Loucy (cell line): ENCODE results near the gene VIL1.

Source experiments
- H2AFZ ChIP-seq: fragments of 200-600 bp; sonication (generic); 2 replicates; pipeline ENCODE4 v1.6.0; 2016; ENCODE audit warnings: antibody characterized with exemption, mild to moderate bottlenecking, low read length, moderate library complexity
- H3F3A ChIP-seq: fragments of 200-600 bp; 2 replicates; pipeline ENCODE4 v1.6.0; 2016; ENCODE audit warnings: antibody characterized with exemption, low read depth, mild to moderate bottlenecking
- H3K27me3 ChIP-seq: fragments of 200-600 bp; sonication (generic); 2 replicates; pipeline ENCODE4 v1.6.1; 2014; ENCODE audit warnings: low read length, mild to moderate bottlenecking; ENCODE audit not compliant: insufficient read depth, poor library complexity, severe bottlenecking
- H3K36me3 ChIP-seq: fragments of 200-600 bp; sonication (generic); 2 replicates; pipeline ENCODE4 v1.6.1; 2016; ENCODE audit warnings: low read length; ENCODE audit not compliant: insufficient read depth
- H3K4me1 ChIP-seq: fragments of 200-600 bp; sonication (generic); 2 replicates; pipeline ENCODE4 v1.5.1; 2014; ENCODE audit warnings: low read length, mild to moderate bottlenecking; ENCODE audit not compliant: insufficient read depth, poor library complexity, severe bottlenecking
- H3K4me2 ChIP-seq: fragments of 200-600 bp; sonication (generic); 2 replicates; pipeline ENCODE4 v1.6.0; 2014; ENCODE audit warnings: antibody characterized with exemption, low read length, low read depth, mild to moderate bottlenecking; ENCODE audit not compliant: poor library complexity, severe bottlenecking
- H3K4me3 ChIP-seq: fragments of 200-600 bp; sonication (generic); 2 replicates; pipeline ENCODE4 v1.5.1; 2014; ENCODE audit warnings: low read length, mild to moderate bottlenecking, mixed read lengths; ENCODE audit not compliant: poor library complexity, severe bottlenecking
- H3K79me2 ChIP-seq: fragments of 200-600 bp; sonication (generic); 2 replicates; pipeline ENCODE4 v1.6.1; 2014; ENCODE audit warnings: low read length; ENCODE audit not compliant: insufficient read depth
- H3K9ac ChIP-seq: fragments of 200-600 bp; sonication (generic); 2 replicates; pipeline ENCODE4 v1.6.0; 2014; ENCODE audit warnings: mild to moderate bottlenecking, low read depth, low read length, moderate library complexity; ENCODE audit not compliant: poor library complexity, severe bottlenecking
- H3K9me2 ChIP-seq: fragments of 200-600 bp; sonication (generic); replicated peaks from 2 replicates; pipeline ENCODE4 v1.6.1; 2016; ENCODE audit warnings: low read depth, low read length, mixed read lengths
- H3K9me3 ChIP-seq: fragments of 200-600 bp; sonication (generic); 2 replicates; pipeline ENCODE4 v1.6.1; 2014; ENCODE audit warnings: mild to moderate bottlenecking, antibody characterized with exemption, low read length, low read depth; ENCODE audit not compliant: insufficient read depth
- H4K20me1 ChIP-seq: fragments of 200-600 bp; sonication (generic); 2 replicates; pipeline ENCODE4 v1.6.0; 2014; ENCODE audit warnings: antibody characterized with exemption, low read length, mild to moderate bottlenecking; ENCODE audit not compliant: insufficient read depth, poor library complexity, severe bottlenecking
- EZH2phosphoT487 ChIP-seq: fragments of 200-600 bp; IDR thresholded peaks from 2 replicates; pipeline ENCODE4 v1.6.1; 2018; ENCODE audit warnings: antibody characterized with exemption, mild to moderate bottlenecking, moderate library complexity, borderline replicate concordance
- TF ChIP-seq, protein P1 (sequence below): fragments of 200-600 bp; sonication (generic); conservative IDR thresholded peaks from 2 replicates; pipeline ENCODE4 v1.5.1; 2014; ENCODE audit warnings: mild to moderate bottlenecking, antibody characterized with exemption, low read length

Gene VIL1

GRCh38 chr2:218437969-218438368 lies 19.0 kb downstream of the VIL1 start:
- Histone ChIP-seq H3K4me1 (no peaks in the 10 kb centered on the region), H3K9me2 (no peaks in the 10 kb centered on the region), H3K27me3 (no peaks in the 10 kb centered on the region), H3K9me3 (no peaks in the 10 kb centered on the region), H3K79me2 (no peaks in the 10 kb centered on the region), H3F3A (no peaks in the 10 kb centered on the region), H3K4me3 (no peak overlapping the region), H2AFZ (no peak overlapping the region), H3K4me2 (no peak overlapping the region), H4K20me1 (no peaks in the 10 kb centered on the region), H3K9ac (no peak overlapping the region), H3K36me3 (no peaks in the 10 kb centered on the region)
- no peak for TF ChIP-seq EZH2phosphoT487
- TF ChIP-seq, protein P1, sequence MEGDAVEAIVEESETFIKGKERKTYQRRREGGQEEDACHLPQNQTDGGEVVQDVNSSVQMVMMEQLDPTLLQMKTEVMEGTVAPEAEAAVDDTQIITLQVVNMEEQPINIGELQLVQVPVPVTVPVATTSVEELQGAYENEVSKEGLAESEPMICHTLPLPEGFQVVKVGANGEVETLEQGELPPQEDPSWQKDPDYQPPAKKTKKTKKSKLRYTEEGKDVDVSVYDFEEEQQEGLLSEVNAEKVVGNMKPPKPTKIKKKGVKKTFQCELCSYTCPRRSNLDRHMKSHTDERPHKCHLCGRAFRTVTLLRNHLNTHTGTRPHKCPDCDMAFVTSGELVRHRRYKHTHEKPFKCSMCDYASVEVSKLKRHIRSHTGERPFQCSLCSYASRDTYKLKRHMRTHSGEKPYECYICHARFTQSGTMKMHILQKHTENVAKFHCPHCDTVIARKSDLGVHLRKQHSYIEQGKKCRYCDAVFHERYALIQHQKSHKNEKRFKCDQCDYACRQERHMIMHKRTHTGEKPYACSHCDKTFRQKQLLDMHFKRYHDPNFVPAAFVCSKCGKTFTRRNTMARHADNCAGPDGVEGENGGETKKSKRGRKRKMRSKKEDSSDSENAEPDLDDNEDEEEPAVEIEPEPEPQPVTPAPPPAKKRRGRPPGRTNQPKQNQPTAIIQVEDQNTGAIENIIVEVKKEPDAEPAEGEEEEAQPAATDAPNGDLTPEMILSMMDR = no peak

GRCh38 chr2:218438596-218438995 lies 19.7 kb downstream of the VIL1 start:
- Histone ChIP-seq H3K36me3 (no peaks in the 10 kb centered on the region), H3F3A (no peaks in the 10 kb centered on the region), H3K9me3 (no peaks in the 10 kb centered on the region), H3K4me2 (no peak overlapping the region), H3K9me2 (no peaks in the 10 kb centered on the region), H2AFZ (no peak overlapping the region), H3K79me2 (no peaks in the 10 kb centered on the region), H3K9ac (no peak overlapping the region), H4K20me1 (no peaks in the 10 kb centered on the region), H3K27me3 (no peaks in the 10 kb centered on the region), H3K4me1 (no peaks in the 10 kb centered on the region), H3K4me3 (no peak overlapping the region)
- TF ChIP-seq, protein P1 = no peak
- no peak for TF ChIP-seq EZH2phosphoT487

- Histone ChIP-seq H3K4me3 (no peak overlapping the region), H3K79me2 (no peaks in the 10 kb centered on the region), H3K36me3 (peaks cover 10% of the 10 kb centered on the region; the same call in 1 of the 2 replicates), H3K4me1 (no peaks in the 10 kb centered on the region), H3F3A (no peaks in the 10 kb centered on the region), H3K9me2 (no peaks in the 10 kb centered on the region), H3K27me3 (no peaks in the 10 kb centered on the region), H3K4me2 (no peak overlapping the region), H3K9me3 (no peaks in the 10 kb centered on the region), H4K20me1 (no peaks in the 10 kb centered on the region), H3K9ac (no peak overlapping the region), H2AFZ (no peak overlapping the region)
- TF ChIP-seq, protein P1 = no peak
- TF ChIP-seq EZH2phosphoT487 = no peak
Measured at GRCh38 chr2:218444692-218445357, 25.9 kb downstream of the VIL1 start.
